Brain pericyte (primary cell): ENCODE data around the gene KIF23.

Experiments used
- DNase-seq: peaks from one replicate; pipeline ENCODE4 v3.0.0-alpha.2; 2012; ENCODE audit warnings: low read depth, low spot score

The KIF23 gene

GRCh38 chr15:69490356-69491037 is 76.3 kb downstream of the KIF23 start:
- no peak for DNase-seq

- DNase-seq = no peak
These were observed 76.9 kb downstream of the KIF23 start for GRCh38 chr15:69491038-69491505.

- no peak for DNase-seq
These were observed 79.3 kb downstream of the KIF23 start for GRCh38 chr15:69493406-69493805.

- no peak for DNase-seq
These were observed 81.9 kb downstream of the KIF23 start for GRCh38 chr15:69496001-69496400.

GRCh38 chr15:69497076-69497475 is 82.9 kb downstream of the KIF23 start:
- DNase-seq = no peak

GRCh38 chr15:69497667-69498066 is 83.5 kb downstream of the KIF23 start:
- no peak for DNase-seq
